Measurements from ENCODE around the gene CSF3R.

GRCh38 chr1:36436821-36437220 is 45.9 kb downstream of the CSF3R start:
- TF ChIP-seq MAX (IDR thresholded peaks at IDR 0.05; ENCODE audit: insufficient read depth, insufficient read length): no peak
- no peak for TF ChIP-seq POLR2AphosphoS5 (IDR thresholded peaks at IDR 0.05; ENCODE audit: insufficient read depth, low read depth, low read length)
- no peak for TF ChIP-seq POLR2A (IDR thresholded peaks at IDR 0.05; ENCODE audit: low read depth, low read length)

Data from endothelial cell of umbilical vein (primary cell).